Stimulated activated CD8-positive, alpha-beta memory T cell treated with anti-CD3 and anti-CD28 coated beads, Interleukin-7, amount 100 ng/mL, for 4 hours (primary cell): Measurements from ENCODE around the gene SNX9.

Experiments
- DNase-seq, 2 donors: peaks; one replicate each; pipeline ENCODE4 v3.0.0-alpha.2; 2020; ENCODE audit warnings: low read depth in 2 of 2

SNX9 gene

DNA sequence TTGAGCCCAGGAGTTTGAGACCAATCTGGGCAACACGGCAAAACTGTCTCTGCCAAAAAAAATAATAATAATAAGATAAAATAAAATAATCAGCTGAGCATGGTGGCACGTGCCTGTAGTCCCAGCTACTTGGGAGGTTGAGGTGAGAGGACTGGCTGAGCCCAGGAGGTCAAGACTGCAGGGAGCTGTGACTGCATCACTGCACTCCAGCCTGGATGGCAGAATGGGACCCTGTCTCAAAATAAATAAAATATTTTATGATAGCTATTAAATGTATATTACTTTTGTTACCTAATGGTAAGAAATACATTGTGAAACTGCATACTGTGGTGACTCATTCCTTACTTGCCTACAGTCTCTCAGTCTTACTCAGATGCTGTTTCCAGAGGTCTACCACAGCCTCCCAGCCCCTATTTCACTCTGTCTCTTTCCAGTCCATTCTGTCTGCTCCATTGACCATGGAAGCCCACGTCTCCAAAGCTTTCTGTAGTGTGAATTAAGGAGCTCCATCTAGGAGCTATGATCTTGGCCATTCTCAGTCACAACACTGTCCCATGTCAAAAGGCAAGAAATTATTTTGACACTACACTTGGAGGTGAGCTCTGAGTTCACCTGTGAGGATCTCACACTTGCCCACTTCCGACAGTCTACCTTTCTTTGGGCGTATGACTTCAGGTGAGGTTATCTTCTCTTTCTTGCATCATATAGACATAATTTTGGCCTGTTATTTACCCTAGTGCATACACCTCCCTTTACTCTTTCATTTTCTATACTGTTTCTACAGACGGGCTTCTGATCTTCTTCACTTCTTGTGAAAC, 22.4 kb upstream of the SNX9 start:
- DNase-seq, result no peak

DNA sequence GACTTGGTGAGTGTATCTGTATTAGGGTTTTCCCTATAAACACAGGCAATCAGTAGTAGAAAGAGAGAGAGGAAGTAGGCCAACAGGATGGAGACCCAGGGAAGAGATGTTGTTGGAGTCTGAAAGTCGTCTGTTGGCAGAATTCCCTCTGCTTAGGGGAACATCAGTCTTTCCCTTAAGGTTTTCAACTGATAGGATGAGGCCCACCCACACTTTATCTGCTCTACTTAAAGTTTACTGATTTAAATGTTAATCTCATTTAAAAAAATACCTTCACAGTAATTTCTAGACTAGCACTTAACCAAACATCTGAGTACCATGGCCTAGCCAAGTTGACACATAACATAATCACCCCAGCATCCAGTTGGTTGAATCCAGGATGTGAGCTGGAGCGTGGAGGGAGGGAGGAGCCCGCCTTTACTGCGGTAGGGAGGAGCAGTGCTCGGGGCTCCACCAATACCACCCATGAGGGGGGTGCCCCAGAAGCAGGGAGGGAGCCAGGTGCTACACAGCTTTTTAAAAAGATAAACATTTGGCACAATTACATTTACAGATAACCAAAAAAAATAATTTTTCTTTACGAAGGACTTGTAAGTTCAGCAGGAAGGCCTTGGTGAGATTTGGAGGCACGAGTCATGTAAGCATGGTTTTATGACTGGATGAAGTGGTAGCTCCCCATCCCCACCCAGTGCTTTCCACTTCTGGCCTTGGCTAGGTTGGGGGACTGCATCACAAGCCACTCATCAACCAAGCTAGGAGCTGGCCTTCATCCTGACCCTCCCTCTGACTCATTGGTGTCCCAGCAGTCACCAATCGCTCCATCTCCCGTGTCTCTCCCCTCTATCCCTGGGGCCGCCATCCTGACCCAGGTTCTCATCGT, 18.4 kb upstream of the SNX9 start:
- DNase-seq, result no peak

- no peak for DNase-seq
Measured at GRCh38 chr6:157806131-157806855, 16.8 kb upstream of the SNX9 start.

DNA sequence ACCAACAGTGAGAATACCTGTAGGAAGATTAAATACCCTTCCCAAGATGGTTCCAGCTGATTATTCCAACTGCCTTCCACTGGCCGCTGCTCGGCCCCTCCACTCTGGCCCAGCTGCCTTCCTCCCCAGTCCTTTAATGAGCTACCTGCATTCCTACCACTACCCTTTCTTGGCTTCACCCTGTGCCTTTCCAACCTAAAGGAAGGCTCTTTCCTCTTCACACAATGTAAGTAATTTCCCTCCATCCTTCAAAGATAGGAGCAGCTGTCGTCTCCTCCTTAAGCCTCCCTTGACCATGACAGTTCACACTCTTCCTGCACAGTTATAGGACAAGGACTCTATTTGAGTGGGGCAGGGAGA, 16.2 kb upstream of the SNX9 start:
- DNase-seq, result no peak

DNA sequence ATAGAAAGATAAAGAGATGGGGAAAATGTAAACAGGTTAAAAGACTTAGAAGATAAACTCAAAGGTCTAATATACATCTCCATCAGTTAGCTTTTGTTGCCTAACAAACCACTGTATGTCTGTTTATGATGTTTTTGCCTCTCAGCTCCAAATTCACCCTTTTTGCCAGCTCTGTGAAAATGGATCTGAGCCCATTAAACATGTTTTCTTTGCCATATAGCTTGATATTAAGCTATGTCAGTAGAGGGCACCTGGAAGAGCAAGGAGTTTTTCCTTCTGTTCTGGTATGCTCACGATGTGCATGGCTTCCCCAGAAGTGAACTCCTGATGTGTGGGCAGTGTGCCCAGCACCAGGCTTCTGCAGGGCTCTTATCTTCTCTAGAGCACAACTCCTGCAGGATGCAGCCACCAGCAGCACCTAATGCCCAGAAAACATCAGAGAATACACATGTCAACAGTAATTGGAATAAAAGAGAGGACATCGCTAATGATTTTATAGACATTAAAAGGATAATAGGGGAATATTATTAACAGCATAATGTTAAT, 14.6 kb upstream of the SNX9 start:
- DNase-seq, result no peak

DNA sequence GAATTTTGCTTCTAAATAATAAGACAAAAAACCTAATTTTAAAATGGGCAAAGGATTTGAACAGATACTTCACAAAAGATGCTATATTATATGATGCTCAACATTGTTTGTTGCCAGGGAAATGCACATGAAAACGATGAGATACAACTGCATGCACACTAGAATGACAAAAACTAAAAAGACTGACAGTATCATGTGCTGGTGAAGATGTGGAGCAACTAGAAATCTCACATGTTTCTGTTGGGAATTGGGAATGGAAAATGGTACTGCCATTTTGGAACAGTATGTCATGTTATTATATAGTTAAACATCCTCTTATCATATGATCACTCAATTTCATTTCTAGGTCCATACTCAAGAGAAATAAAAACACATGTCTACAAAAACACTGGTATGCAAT, 13.4 kb upstream of the SNX9 start:
- no peak for DNase-seq

DNA sequence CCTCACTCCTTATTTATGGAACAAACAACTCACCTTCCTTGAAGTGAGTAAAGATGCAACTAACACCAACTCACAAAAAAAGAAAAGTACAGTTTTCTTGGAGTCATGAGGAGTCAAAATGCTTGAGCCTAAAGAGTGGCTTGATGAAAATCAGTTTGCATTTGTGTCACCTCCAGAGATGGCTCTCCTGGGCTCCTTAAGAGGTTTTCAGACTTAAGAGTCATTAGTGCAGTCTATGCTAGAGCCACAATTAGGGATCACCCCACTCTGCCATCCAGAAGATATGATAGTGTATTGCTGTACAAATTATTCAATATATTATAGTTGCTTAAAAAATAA, 11.9 kb upstream of the SNX9 start:
- DNase-seq, result no peak

GRCh38 chr6:157811476-157812173, 11.4 kb upstream of the SNX9 start:
- DNase-seq, result no peak

- DNase-seq, result no peak
Measured at GRCh38 chr6:157812425-157813171, 10.4 kb upstream of the SNX9 start.

GRCh38 chr6:157813191-157813590, 9.9 kb upstream of the SNX9 start:
- DNase-seq, result no peak

DNA sequence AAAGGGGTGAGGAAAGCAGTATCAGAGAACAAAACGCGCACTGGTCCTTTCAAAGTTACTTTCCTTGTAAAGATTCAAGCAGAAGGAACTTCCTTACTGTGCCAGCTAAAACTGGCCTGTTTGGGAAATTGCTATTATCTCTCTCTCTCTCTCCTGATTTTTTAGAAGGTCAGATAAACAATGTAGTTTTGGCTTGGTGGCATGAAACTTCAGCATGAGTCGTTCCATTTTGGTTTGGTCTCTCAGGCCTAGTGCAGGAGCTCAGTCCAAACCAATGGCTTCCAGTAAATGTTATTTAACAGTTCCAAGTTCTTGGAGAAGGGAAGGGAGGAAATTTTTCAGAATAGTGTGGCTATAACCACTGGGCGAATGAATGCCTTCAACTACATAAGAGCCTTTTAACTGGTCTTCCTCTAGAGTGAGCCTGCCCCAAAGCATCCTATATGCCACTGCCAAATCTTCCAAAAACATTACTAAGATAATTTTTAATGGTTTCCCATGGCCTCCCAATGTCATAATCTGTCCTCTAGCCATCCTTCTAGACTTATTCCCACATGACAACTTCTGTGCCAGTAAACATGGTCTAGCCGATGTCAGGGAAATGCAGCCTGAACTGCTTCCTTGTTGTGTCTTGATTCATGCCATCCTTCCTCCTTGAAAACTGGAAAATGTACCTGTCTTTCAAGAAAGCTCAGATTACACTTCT, 9.1 kb upstream of the SNX9 start:
- no peak for DNase-seq

DNA sequence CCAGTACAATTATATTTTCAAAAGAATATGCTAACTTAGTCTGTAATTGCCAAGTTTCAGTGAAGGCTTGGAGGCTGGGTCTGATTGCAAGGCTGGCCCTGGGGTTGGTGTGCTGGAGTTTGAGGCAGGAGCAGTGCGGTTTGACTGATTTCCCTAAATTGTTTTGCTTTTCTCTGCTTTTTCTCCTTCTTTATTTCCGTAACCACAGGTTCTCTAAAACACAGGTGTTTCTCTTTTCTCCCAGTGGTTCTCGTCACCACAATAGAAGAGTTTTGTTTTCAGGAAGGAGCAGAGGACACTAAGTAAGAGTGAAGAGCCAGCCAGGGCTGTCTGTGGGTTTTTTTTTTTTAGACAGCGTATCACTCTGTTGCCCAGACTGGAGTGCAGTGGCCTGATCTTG, 8.2 kb upstream of the SNX9 start:
- no peak for DNase-seq

GRCh38 chr6:157821342-157822033, 1.6 kb upstream of the SNX9 start:
- DNase-seq, result no peak

- peak in 1 of 2 donors; percentile 33 for DNase-seq
Measured at GRCh38 chr6:157822245-157823000, 623 bp upstream of the SNX9 start.

DNA sequence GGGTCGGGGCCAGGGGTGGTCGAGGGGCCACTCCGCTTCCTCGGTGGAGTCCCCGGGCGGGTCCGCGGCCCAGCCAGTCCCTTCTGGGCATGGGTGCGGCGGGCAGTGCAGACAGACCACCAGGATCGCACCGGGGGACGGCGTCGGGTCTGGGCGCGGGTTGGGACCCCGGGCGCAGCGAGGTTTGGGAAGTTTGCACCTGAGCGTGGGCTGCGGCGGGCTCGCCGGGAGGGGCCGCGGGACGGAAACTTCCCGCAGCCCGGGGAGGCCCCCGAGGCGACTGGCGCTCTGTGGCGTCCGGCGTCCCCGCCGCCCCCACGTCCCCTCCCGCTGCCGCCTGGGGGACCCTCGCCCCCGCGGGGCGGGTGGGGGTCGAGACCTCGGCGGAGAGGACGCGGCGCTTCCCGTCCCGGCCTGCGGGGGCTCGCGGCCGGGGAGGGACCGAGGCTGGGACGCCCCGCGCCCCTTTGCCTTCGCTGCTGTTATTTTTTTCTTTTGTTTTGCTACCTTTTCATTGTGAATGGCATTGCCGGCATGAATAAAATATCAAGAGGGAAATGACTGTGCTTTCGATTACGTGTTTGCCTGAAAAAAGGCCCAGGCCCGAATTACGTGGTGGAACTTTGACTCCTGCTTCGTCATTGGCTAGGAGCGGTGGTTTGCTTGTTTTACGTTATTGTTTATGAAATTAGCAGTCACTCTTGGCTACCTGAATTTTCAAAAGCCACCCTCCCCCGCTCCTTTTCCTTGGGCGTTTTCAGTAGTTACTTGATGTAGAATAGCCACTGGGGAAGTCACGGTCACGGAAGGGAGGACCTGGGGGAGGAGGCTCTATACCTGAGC, 703 bp downstream of the SNX9 start:
- peak; percentile 58 to 74 for DNase-seq

GRCh38 chr6:157825243-157825904, 2.3 kb downstream of the SNX9 start:
- DNase-seq, result no peak

GRCh38 chr6:157830354-157831017, 7.4 kb downstream of the SNX9 start:
- DNase-seq, result no peak
